ENCODE results near the gene HM13. TPM values are rescaled to one million over a fixed set of nuclear protein-coding genes. Genes with fewer than 3 reads are reported as not detected.
"Not testable (repeated sequence)": the region's sequence is repeated elsewhere in the genome, so short reads cannot be mapped to it uniquely, and the experiment has no call there.

The HM13 gene
- total and polyA plus RNA-seq, 4 donors = 57.6 to 210 (median 99.1) TPM

- H3K9ac ChIP-seq (ENCODE audit: low read depth in 1 of 2, low read length in 2 of 2); H3K9me3 ChIP-seq (ENCODE audit: control insufficient read depth in 4 of 4, low read length in 3 of 4); H3K27ac ChIP-seq (ENCODE audit: low read depth in 1 of 2, low read length in 2 of 2); H3K4me3 ChIP-seq (ENCODE audit: low read depth in 1 of 3, low read length in 3 of 3); H3K27me3 ChIP-seq (ENCODE audit: control insufficient read depth in 4 of 4, insufficient read depth in 4 of 4, low read length in 3 of 4); DNase-seq (ENCODE audit: low spot score): not testable (repeated sequence)
- 96% methylated on average over 5 of the region's 5 CpGs for WGBS
- H3K4me1 ChIP-seq (ENCODE audit: control insufficient read depth in 4 of 4, insufficient read depth in 4 of 4, low read length in 3 of 4) = peaks cover 0 to 11% (median 2%) of the 10 kb centered on the region in 4 donors
- peaks cover 7 to 51% (median 30%) of the 10 kb centered on the region in 4 donors for H3K36me3 ChIP-seq (ENCODE audit: control insufficient read depth in 4 of 4, insufficient read depth in 3 of 4, low read depth in 1 of 4, low read length in 3 of 4)
These were observed 31.4 kb downstream of the HM13 start for GRCh38 chr20:31545621-31546040.

DNA sequence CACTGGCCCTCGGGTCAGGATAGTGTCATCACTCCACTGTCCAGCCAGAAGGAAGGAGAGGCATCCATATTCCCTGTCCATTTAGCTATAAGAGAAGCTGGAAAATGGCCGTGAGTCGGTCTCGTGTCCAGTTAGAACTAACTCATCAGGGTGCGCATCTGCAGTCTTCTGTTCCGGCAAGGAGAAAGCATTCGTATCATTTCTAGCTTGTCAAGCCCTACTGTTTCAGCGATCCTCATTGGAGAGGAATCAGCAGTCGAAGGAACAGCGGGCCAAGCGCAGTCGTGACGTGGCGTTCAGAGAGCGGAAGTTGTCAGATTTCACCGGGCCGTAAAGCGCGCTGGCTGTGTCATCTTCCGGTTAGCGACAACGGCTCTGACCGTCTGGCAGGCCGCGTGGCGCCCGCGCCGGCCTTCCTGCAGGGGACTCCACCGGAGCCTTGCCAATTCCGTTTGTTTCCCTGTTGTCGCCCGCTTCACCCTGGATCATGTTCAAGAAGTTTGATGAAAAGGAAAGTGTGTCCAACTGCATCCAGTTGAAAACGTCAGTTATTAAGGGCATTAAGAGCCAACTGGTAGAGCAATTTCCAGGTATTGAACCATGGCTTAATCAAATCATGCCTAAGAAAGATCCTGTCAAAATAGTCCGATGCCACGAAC lies 32.9 kb downstream of the HM13 start:
- H3K36me3 ChIP-seq (ENCODE audit: control insufficient read depth in 4 of 4, insufficient read depth in 3 of 4, low read depth in 1 of 4, low read length in 3 of 4) = peaks cover 14 to 60% (median 37%) of the 10 kb centered on the region in 4 donors
- peaks cover 0 to 11% (median 2%) of the 10 kb centered on the region in 4 donors for H3K4me1 ChIP-seq (ENCODE audit: control insufficient read depth in 4 of 4, insufficient read depth in 4 of 4, low read length in 3 of 4)
- peak; percentile 80 for DNase-seq (ENCODE audit: low spot score)
- H3K4me3 ChIP-seq (ENCODE audit: low read depth in 1 of 3, low read length in 3 of 3) = peak overlapping the region; percentile 24 to 85 (median 75)
- peak overlapping the region; percentile 79 to 88 for H3K9ac ChIP-seq (ENCODE audit: low read depth in 1 of 2, low read length in 2 of 2)
- TF ChIP-seq, protein P1, sequence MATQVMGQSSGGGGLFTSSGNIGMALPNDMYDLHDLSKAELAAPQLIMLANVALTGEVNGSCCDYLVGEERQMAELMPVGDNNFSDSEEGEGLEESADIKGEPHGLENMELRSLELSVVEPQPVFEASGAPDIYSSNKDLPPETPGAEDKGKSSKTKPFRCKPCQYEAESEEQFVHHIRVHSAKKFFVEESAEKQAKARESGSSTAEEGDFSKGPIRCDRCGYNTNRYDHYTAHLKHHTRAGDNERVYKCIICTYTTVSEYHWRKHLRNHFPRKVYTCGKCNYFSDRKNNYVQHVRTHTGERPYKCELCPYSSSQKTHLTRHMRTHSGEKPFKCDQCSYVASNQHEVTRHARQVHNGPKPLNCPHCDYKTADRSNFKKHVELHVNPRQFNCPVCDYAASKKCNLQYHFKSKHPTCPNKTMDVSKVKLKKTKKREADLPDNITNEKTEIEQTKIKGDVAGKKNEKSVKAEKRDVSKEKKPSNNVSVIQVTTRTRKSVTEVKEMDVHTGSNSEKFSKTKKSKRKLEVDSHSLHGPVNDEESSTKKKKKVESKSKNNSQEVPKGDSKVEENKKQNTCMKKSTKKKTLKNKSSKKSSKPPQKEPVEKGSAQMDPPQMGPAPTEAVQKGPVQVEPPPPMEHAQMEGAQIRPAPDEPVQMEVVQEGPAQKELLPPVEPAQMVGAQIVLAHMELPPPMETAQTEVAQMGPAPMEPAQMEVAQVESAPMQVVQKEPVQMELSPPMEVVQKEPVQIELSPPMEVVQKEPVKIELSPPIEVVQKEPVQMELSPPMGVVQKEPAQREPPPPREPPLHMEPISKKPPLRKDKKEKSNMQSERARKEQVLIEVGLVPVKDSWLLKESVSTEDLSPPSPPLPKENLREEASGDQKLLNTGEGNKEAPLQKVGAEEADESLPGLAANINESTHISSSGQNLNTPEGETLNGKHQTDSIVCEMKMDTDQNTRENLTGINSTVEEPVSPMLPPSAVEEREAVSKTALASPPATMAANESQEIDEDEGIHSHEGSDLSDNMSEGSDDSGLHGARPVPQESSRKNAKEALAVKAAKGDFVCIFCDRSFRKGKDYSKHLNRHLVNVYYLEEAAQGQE (IDR thresholded peaks at IDR 0.05) = peak; percentile 40
- TF ChIP-seq MAX (IDR thresholded peaks at IDR 0.05) (peak; percentile 81), RXRA (IDR thresholded peaks at IDR 0.05) (no peak), SP1 (IDR thresholded peaks at IDR 0.05) (peak; percentile 25), YY1 (IDR thresholded peaks at IDR 0.05) (peak; percentile 94), GABPA (IDR thresholded peaks at IDR 0.05 in 1 of 2, conservative IDR thresholded peaks at IDR 0.05 in 1 of 2) (peak; percentile 97 to 99), ZBTB33 (IDR thresholded peaks at IDR 0.05) (peak; percentile 24), JUND (IDR thresholded peaks at IDR 0.05) (peak; percentile 48 to 70)
- TF ChIP-seq, protein P2, sequence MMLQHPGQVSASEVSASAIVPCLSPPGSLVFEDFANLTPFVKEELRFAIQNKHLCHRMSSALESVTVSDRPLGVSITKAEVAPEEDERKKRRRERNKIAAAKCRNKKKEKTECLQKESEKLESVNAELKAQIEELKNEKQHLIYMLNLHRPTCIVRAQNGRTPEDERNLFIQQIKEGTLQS (IDR thresholded peaks at IDR 0.05) = no peak
- WGBS = 49% methylated on average over 36 of the region's 36 CpGs
- H3K27ac ChIP-seq (ENCODE audit: low read depth in 1 of 2, low read length in 2 of 2) = peak overlapping the region; percentile 79 to 90
- H3K9me3 ChIP-seq (ENCODE audit: control insufficient read depth in 4 of 4, low read length in 3 of 4) = no peaks in the 10 kb centered on the region
- H3K27me3 ChIP-seq (ENCODE audit: control insufficient read depth in 4 of 4, insufficient read depth in 4 of 4, low read length in 3 of 4) = no peaks in the 10 kb centered on the region

Data from liver (tissue), 9 donors.